Breast epithelium (tissue), 4 donors: Measurements from ENCODE around the gene SFMBT1. TPM values are rescaled to one million over a fixed set of nuclear protein-coding genes. Genes with fewer than 3 reads are reported as not detected.
"Not testable (repeated sequence)": the region's sequence is repeated elsewhere in the genome, so short reads cannot be mapped to it uniquely, and the experiment has no call there.

Experiments used
- DNase-seq, 2 donors: peaks; one replicate each; pipeline ENCODE4 v3.0.0-alpha.2; 2019; ENCODE audit warnings: low spot score in 2 of 2
- H3K27ac ChIP-seq, 2 donors: fragments of 200-600 bp; sonication (generic) in 1 of 2; one replicate each; pipeline ENCODE4 v1.5.1; 2016 to 2019; ENCODE audit warnings: mild to moderate bottlenecking in 1 of 2
- H3K27me3 ChIP-seq, 2 donors: fragments of 200-600 bp; sonication (generic) in 1 of 2; one replicate each; pipeline versions ENCODE4 v1.5.1 to v1.6.0; 2017 to 2019; ENCODE audit warnings: control low read depth in 1 of 2, mild to moderate bottlenecking in 1 of 2
- H3K36me3 ChIP-seq: fragments of 200-600 bp; one replicate; pipeline ENCODE4 v1.5.1; 2019
- H3K4me1 ChIP-seq, 2 donors: fragments of 200-600 bp; sonication (generic); one replicate each; pipeline ENCODE4 v1.5.1; 2016 to 2019; ENCODE audit warnings: control low read depth in 1 of 2
- H3K4me3 ChIP-seq, 3 donors: fragments of 200-600 bp; sonication (generic); 1 replicate in 2 of 3; 2 replicates in 1 of 3; pipeline ENCODE4 v1.5.1; 2016 to 2019; ENCODE audit warnings: mild to moderate bottlenecking in 3 of 3, moderate library complexity in 2 of 3
- H3K9me3 ChIP-seq, 2 donors: fragments of 200-600 bp; sonication (generic) in 1 of 2; one replicate each; pipeline ENCODE4 v1.5.1; 2016 to 2019; ENCODE audit warnings: control low read depth in 1 of 2
- POLR2A ChIP-seq: fragments of 450-650 bp; IDR thresholded peaks from one replicate; pipeline ENCODE4 v1.6.1; 2016; ENCODE audit warnings: antibody characterized with exemption, mild to moderate bottlenecking, moderate library complexity
- POLR2AphosphoS5 ChIP-seq, 3 donors: sonication (generic); formaldehyde crosslinking; IDR thresholded peaks; one replicate each; pipeline ENCODE4 v1.6.1; 2017; ENCODE audit warnings: antibody characterized with exemption in 3 of 3
- intact Hi-C: fragments of 100-400 bp; cut with DNase I; formaldehyde crosslinking; loops from one replicate; pipeline ENCODE4 v1.15.1; 2023; ENCODE audit warnings: low total_unique reads
- total RNA-seq, 3 donors: library from RNA; depleted of rRNA; stranded (reverse); fragments of >200 nt; gene quantifications; one replicate each; pipeline ENCODE4 v1.1.0, GENCODE V29; 2016
- TF ChIP-seq, protein P1 (sequence below), 3 donors: fragments of 450-650 bp; IDR thresholded peaks; one replicate each; pipeline ENCODE4 v1.5.1; 2016 to 2017; ENCODE audit warnings: antibody characterized with exemption in 3 of 3, mild to moderate bottlenecking in 3 of 3, moderate library complexity in 3 of 3

SFMBT1 gene
- total RNA-seq, 3 donors from 2014 or later, result 17.9 to 35.1 (median 30.2) TPM

DNA sequence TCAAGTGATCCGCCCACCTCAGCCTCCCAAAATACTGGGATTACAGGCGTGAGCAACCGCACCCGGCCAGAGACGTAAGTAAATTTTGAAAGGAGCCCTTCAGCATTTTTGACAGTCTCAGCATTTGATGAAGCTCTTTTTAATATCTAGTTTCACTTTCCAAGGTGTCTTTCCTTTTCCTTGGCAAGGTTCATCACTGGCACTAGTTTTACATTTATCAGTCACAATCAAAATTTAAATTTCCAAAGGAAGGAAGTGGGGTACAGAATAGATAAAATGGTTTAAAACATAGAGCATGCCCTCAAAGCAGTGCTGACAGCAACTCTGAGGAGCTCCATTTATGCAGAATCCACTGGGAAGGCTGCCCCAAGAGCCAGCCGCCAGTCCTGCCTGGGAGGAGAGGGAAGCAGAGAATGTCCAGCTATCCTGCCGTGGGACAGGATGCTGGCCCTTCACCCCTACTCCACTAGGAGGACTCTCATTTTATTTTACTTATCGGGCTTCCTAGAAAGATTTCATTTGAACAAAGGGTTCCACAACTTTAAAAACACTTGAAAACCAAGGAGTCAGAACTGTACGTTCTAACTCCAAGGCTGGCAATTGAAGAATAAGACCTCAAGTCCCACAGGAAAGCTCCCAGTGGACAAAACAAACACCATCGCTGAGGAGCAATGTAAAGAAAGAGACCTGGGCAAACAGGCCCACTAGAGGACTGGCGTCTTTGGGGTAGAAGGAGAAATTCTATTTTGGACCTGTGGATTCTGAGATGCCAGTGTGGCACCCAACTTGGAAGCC, 9.9 kb downstream of the SFMBT1 start:
- intact Hi-C loops, result no loop called here
- Histone ChIP-seq H3K36me3 (no peaks in the 10 kb centered on the region), H3K27ac (no peak overlapping the region), H3K4me1 (no peaks in the 10 kb centered on the region), H3K4me3 (no peak overlapping the region), H3K9me3 (no peaks in the 10 kb centered on the region), H3K27me3 (no peaks in the 10 kb centered on the region)
- no peak for DNase-seq
- TF ChIP-seq POLR2A (no peak), POLR2AphosphoS5 (IDR thresholded peaks at IDR 0.05) (no peak)
- TF ChIP-seq, protein P1, sequence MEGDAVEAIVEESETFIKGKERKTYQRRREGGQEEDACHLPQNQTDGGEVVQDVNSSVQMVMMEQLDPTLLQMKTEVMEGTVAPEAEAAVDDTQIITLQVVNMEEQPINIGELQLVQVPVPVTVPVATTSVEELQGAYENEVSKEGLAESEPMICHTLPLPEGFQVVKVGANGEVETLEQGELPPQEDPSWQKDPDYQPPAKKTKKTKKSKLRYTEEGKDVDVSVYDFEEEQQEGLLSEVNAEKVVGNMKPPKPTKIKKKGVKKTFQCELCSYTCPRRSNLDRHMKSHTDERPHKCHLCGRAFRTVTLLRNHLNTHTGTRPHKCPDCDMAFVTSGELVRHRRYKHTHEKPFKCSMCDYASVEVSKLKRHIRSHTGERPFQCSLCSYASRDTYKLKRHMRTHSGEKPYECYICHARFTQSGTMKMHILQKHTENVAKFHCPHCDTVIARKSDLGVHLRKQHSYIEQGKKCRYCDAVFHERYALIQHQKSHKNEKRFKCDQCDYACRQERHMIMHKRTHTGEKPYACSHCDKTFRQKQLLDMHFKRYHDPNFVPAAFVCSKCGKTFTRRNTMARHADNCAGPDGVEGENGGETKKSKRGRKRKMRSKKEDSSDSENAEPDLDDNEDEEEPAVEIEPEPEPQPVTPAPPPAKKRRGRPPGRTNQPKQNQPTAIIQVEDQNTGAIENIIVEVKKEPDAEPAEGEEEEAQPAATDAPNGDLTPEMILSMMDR (IDR thresholded peaks at IDR 0.05), result no peak

DNA sequence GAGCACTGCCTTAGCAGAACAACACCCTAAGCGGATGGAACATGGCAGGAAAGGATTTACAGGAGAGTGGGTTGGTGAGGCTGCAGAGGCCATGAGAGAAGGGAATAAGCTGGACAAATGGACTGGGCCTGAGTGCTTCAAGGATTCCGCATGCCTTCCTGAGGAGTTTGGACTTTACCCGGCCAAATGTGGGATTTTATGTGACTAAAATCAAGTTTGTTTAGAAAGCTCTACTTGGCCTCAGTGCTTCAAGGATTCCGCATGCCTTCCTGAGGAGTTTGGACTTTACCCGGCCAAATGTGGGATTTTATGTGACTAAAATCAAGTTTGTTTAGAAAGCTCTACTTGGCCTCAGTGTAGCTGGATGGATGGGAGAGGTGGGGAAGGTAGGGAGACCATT, 10.9 kb downstream of the SFMBT1 start:
- H3K9me3 ChIP-seq, H3K4me1 ChIP-seq, intact Hi-C loops, H3K36me3 ChIP-seq, H3K27ac ChIP-seq, H3K27me3 ChIP-seq, H3K4me3 ChIP-seq, DNase-seq: not testable (repeated sequence)

DNA sequence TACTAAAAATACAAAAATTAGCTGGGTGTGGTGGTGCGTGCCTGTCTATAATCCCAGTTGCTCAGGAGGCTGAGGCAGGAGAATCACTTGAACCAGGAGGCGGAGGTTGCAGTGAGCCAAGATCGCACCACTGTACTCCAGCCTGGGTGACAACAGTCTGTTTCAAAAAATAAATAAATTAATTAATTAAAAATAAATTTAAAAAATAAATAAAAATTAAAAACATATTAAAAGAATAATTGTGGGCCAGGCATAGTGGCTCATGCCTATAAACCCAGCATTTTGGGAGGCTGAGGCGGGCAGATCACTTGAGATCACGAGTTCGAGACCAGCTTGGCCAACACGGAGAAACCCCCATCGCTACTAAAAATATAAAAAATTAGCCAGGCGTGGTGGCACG, 11.5 kb downstream of the SFMBT1 start:
- H3K4me3 ChIP-seq, H3K4me1 ChIP-seq, H3K27me3 ChIP-seq, DNase-seq, H3K9me3 ChIP-seq, intact Hi-C loops, H3K27ac ChIP-seq, H3K36me3 ChIP-seq: not testable (repeated sequence)

DNA sequence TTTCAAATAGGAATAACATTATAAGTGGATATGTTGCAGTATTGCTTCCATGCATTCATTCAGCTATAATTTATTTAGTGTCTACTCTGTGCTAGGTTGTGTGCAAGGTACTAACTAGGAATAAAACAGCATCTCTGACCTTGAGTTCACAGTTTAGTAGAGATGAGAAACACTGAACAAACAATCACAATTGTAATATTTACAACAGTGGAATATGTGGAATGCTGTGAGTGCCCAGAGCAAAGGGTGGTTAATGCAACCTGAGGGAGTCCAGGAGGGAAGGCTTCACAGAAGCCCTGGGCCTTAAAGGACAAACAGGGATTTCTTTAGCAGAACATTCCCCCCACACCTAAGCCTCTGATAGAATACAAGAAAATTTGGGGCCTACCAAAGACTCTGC, 13.3 kb downstream of the SFMBT1 start:
- no peaks in the 10 kb centered on the region for H3K27me3 ChIP-seq
- TF ChIP-seq POLR2AphosphoS5 (IDR thresholded peaks at IDR 0.05), result no peak
- no peak for TF ChIP-seq POLR2A
- TF ChIP-seq, protein P1 (IDR thresholded peaks at IDR 0.05), result no peak
- H3K4me1 ChIP-seq, result no peaks in the 10 kb centered on the region
- DNase-seq, result no peak
- no peaks in the 10 kb centered on the region for H3K36me3 ChIP-seq
- H3K9me3 ChIP-seq, result no peaks in the 10 kb centered on the region
- H3K4me3 ChIP-seq, result no peak overlapping the region
- intact Hi-C loops, result no loop called here
- H3K27ac ChIP-seq, result no peak overlapping the region

DNA sequence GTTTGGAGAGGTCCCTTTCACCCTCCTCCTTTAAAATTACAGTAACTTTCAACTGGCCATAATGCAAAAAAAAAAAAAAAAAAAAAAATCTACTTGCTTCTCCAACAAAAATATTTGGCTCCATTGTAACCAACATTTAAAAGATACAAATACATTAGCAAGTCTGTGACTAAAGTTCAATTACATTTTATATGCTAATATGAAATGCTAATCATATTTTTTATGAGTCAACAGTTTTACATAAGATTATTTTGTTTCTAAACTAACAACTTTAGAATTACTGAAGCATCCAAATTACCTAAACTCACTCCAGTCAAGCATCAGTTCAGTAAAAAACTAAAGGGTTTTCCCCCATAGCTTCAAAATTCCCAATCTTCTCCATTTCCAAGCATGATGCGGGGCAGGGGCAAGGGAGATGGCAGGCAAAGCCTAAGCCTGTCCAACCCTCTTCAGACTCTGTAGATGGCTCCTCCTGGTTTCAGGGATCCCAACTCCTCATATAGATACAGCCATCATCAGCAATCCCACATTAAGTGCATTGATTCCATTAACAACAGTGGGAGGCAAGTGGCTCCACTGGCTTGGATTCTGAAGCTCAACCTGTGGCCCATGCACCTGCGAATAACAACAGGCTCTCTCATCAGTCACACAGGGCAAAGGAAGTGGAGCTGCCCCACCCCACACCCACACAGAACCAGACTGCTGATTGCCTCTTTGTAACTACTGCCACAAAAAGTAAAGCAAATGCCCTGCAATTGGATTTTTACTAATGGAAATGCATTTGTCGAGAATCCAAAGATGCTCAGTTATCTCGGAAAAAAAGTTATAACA, 15.0 kb downstream of the SFMBT1 start:
- intact Hi-C loops, result no loop called here
- no peak overlapping the region for H3K27ac ChIP-seq
- TF ChIP-seq, protein P1 (IDR thresholded peaks at IDR 0.05), result no peak
- H3K9me3 ChIP-seq, result no peaks in the 10 kb centered on the region
- no peak overlapping the region for H3K4me3 ChIP-seq
- no peaks in the 10 kb centered on the region for H3K36me3 ChIP-seq
- H3K4me1 ChIP-seq, result no peaks in the 10 kb centered on the region
- H3K27me3 ChIP-seq, result no peaks in the 10 kb centered on the region
- DNase-seq, result no peak

DNA sequence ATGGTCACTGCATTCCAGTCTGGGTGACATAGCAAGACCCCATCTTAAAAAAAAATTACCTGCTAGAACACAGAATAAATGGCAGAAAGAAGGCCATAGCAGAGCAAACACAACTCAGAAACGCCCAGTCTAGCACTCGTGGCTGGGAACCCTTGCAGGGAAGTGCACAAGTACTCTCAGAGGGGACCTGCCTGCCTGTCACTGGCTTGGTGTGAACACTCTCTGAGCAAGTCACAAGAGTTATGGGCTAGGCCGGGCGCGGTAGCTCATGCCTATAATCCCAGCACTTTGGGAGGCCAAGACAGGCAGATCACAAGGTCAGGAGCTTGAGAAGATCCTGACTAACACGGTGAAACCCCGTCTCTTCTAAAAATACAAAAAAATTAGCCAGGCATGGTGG, 17.2 kb downstream of the SFMBT1 start:
- Histone ChIP-seq H3K9me3 (no peaks in the 10 kb centered on the region), H3K4me3 (no peak overlapping the region), H3K4me1 (no peaks in the 10 kb centered on the region), H3K27me3 (no peaks in the 10 kb centered on the region), H3K36me3 (no peaks in the 10 kb centered on the region), H3K27ac (no peak overlapping the region)
- DNase-seq, result no peak
- TF ChIP-seq POLR2AphosphoS5 (IDR thresholded peaks at IDR 0.05) (no peak), POLR2A (no peak)
- TF ChIP-seq, protein P1 (IDR thresholded peaks at IDR 0.05), result no peak
- intact Hi-C loops, result no loop called here
